Suprapubic skin (tissue), 4 donors: ENCODE results near the gene DNAAF1. TPM values are rescaled to one million over a fixed set of nuclear protein-coding genes. Genes with fewer than 3 reads are reported as not detected.

Source experiments
- DNase-seq, 2 donors: peaks; one replicate each; pipeline ENCODE4 v3.0.0-alpha.2; 2019; ENCODE audit warnings: low spot score in 2 of 2
- H3K27ac ChIP-seq: fragments of 200-600 bp; sonication (generic); one replicate; pipeline ENCODE4 v1.5.1; 2019
- H3K27me3 ChIP-seq: fragments of 200-600 bp; sonication (generic); one replicate; pipeline ENCODE4 v1.5.1; 2019
- H3K36me3 ChIP-seq: fragments of 200-600 bp; sonication (generic); one replicate; pipeline ENCODE4 v1.5.1; 2019
- H3K4me1 ChIP-seq: fragments of 200-600 bp; sonication (generic); one replicate; pipeline ENCODE4 v1.5.1; 2019
- H3K4me3 ChIP-seq: fragments of 200-600 bp; sonication (generic); one replicate; pipeline ENCODE4 v1.5.1; 2019; ENCODE audit warnings: mild to moderate bottlenecking
- H3K9me3 ChIP-seq: fragments of 200-600 bp; sonication (generic); one replicate; pipeline ENCODE4 v1.5.1; 2019
- CTCF ChIP-seq, 2 donors: fragments of 200-600 bp in 1 of 2; fragments of 450-650 bp in 1 of 2; sonication (generic) in 1 of 2; IDR thresholded peaks; one replicate each; pipeline ENCODE4 v1.5.1; 2016 to 2019; ENCODE audit warnings: antibody characterized with exemption in 2 of 2, mild to moderate bottlenecking in 1 of 2, moderate library complexity in 1 of 2
- EP300 ChIP-seq: sonication (generic); formaldehyde crosslinking; IDR thresholded peaks from one replicate; pipeline ENCODE4 v1.6.1; 2017; ENCODE audit warnings: antibody characterized with exemption
- POLR2A ChIP-seq, 2 donors: fragments of 450-650 bp; IDR thresholded peaks; one replicate each; pipeline ENCODE4 v1.6.1; 2017; ENCODE audit warnings: antibody characterized with exemption in 2 of 2, mild to moderate bottlenecking in 2 of 2, moderate library complexity in 2 of 2
- POLR2AphosphoS5 ChIP-seq, 3 donors: sonication (generic); formaldehyde crosslinking; IDR thresholded peaks; one replicate each; pipeline ENCODE4 v1.6.1; 2017; ENCODE audit warnings: antibody characterized with exemption in 3 of 3
- WGBS: methylation state at CpG from one replicate; pipeline ENCODE4 v1.1.5; 2018; 5-methylcytosine and 5-hydroxymethylcytosine counted together
- total RNA-seq, 4 donors: library from RNA; depleted of rRNA; stranded (reverse); fragments of >200 nt; gene quantifications; one replicate each; pipeline ENCODE4 v1.1.0, GENCODE V29; 2016

Gene DNAAF1
- total RNA-seq, 4 donors from 2014 or later, result 0.72 to 0.89 TPM; not detected in 2

- no peaks in the 10 kb centered on the region for H3K27me3 ChIP-seq
- H3K4me3 ChIP-seq, result no peak overlapping the region
- DNase-seq, result no peak
- TF ChIP-seq POLR2A (IDR thresholded peaks at IDR 0.05) (no peak), POLR2AphosphoS5 (IDR thresholded peaks at IDR 0.05) (no peak), CTCF (IDR thresholded peaks at IDR 0.05) (no peak)
- H3K36me3 ChIP-seq, result no peaks in the 10 kb centered on the region
- no peak overlapping the region for H3K27ac ChIP-seq
- 94% methylated on average over 7 of the region's 7 CpGs for WGBS
- H3K4me1 ChIP-seq, result peaks cover 14% of the 10 kb centered on the region
- no peaks in the 10 kb centered on the region for H3K9me3 ChIP-seq
These were observed 80.5 kb downstream of the DNAAF1 start for GRCh38 chr16:84225571-84225970.

GRCh38 chr16:84226026-84226425, 80.9 kb downstream of the DNAAF1 start:
- Histone ChIP-seq H3K36me3 (no peaks in the 10 kb centered on the region), H3K27me3 (no peaks in the 10 kb centered on the region), H3K4me1 (peaks cover 14% of the 10 kb centered on the region), H3K27ac (no peak overlapping the region), H3K9me3 (no peaks in the 10 kb centered on the region), H3K4me3 (no peak overlapping the region)
- TF ChIP-seq EP300 (no peak), POLR2A (IDR thresholded peaks at IDR 0.05) (no peak), CTCF (IDR thresholded peaks at IDR 0.05) (no peak), POLR2AphosphoS5 (IDR thresholded peaks at IDR 0.05) (no peak)
- DNase-seq, result no peak
- WGBS, result 77% methylated on average over 8 of the region's 8 CpGs

Other genes with a start within 250 kb of the DNAAF1 start
- gene MLYCD, start 246.2 kb upstream of the DNAAF1 start, total RNA-seq, result 10 to 100 TPM in 1 of 4 donors, 1 to 10 TPM in 3; 4.4 to 23.7 (median 5.7) TPM
- gene OSGIN1, start 192.1 kb upstream of the DNAAF1 start, total RNA-seq, result 1 to 10 TPM; 1.0 to 2.2 (median 1.5) TPM
- not detected for gene NECAB2, start 177.1 kb upstream of the DNAAF1 start, total RNA-seq
- gene SLC38A8, start 102.5 kb upstream of the DNAAF1 start, total RNA-seq, result not detected
- gene MBTPS1, start 28.4 kb upstream of the DNAAF1 start, total RNA-seq, result 100 to 1,000 TPM in 1 of 4 donors, 10 to 100 TPM in 3; 70.0 to 116 (median 86.5) TPM
- 10 to 100 TPM in 3 of 4 donors, 1 to 10 TPM in 1; 8.3 to 22.8 (median 12.4) TPM for gene HSDL1, start 131 bp upstream of the DNAAF1 start, total RNA-seq
- gene TAF1C, start 41.7 kb downstream of the DNAAF1 start, total RNA-seq, result 10 to 100 TPM; 46.7 to 75.5 (median 55.2) TPM
- 1 to 10 TPM in 3 of 4 donors, not detected in 1; 1.9 to 2.6 (median 2.4) TPM for gene ADAD2, start 45.8 kb downstream of the DNAAF1 start, total RNA-seq
- not detected for gene KCNG4, start 94.7 kb downstream of the DNAAF1 start, total RNA-seq
- gene WFDC1, start 149.6 kb downstream of the DNAAF1 start, total RNA-seq, result 1 to 10 TPM in 2 of 4 donors, under 1 TPM in 1, not detected in 1; 0.49 to 1.4 (median 1.3) TPM
- 10 to 100 TPM; 28.0 to 85.6 (median 40.3) TPM for gene ATP2C2, start 223.2 kb downstream of the DNAAF1 start, total RNA-seq